Loucy (cell line): ENCODE results near the gene CD207.
"Not testable (repeated sequence)": the region's sequence is repeated elsewhere in the genome, so short reads cannot be mapped to it uniquely, and the experiment has no call there.

ENCODE experiments used
- H2AFZ ChIP-seq: fragments of 200-600 bp; sonication (generic); 2 replicates; pipeline ENCODE4 v1.6.0; 2016; ENCODE audit warnings: antibody characterized with exemption, mild to moderate bottlenecking, low read length, moderate library complexity
- H3F3A ChIP-seq: fragments of 200-600 bp; 2 replicates; pipeline ENCODE4 v1.6.0; 2016; ENCODE audit warnings: antibody characterized with exemption, low read depth, mild to moderate bottlenecking
- H3K27me3 ChIP-seq: fragments of 200-600 bp; sonication (generic); 2 replicates; pipeline ENCODE4 v1.6.1; 2014; ENCODE audit warnings: low read length, mild to moderate bottlenecking; ENCODE audit not compliant: insufficient read depth, poor library complexity, severe bottlenecking
- H3K36me3 ChIP-seq: fragments of 200-600 bp; sonication (generic); 2 replicates; pipeline ENCODE4 v1.6.1; 2016; ENCODE audit warnings: low read length; ENCODE audit not compliant: insufficient read depth
- H3K4me1 ChIP-seq: fragments of 200-600 bp; sonication (generic); 2 replicates; pipeline ENCODE4 v1.5.1; 2014; ENCODE audit warnings: low read length, mild to moderate bottlenecking; ENCODE audit not compliant: insufficient read depth, poor library complexity, severe bottlenecking
- H3K4me2 ChIP-seq: fragments of 200-600 bp; sonication (generic); 2 replicates; pipeline ENCODE4 v1.6.0; 2014; ENCODE audit warnings: antibody characterized with exemption, low read length, low read depth, mild to moderate bottlenecking; ENCODE audit not compliant: poor library complexity, severe bottlenecking
- H3K4me3 ChIP-seq: fragments of 200-600 bp; sonication (generic); 2 replicates; pipeline ENCODE4 v1.5.1; 2014; ENCODE audit warnings: low read length, mild to moderate bottlenecking, mixed read lengths; ENCODE audit not compliant: poor library complexity, severe bottlenecking
- H3K79me2 ChIP-seq: fragments of 200-600 bp; sonication (generic); 2 replicates; pipeline ENCODE4 v1.6.1; 2014; ENCODE audit warnings: low read length; ENCODE audit not compliant: insufficient read depth
- H3K9ac ChIP-seq: fragments of 200-600 bp; sonication (generic); 2 replicates; pipeline ENCODE4 v1.6.0; 2014; ENCODE audit warnings: mild to moderate bottlenecking, low read depth, low read length, moderate library complexity; ENCODE audit not compliant: poor library complexity, severe bottlenecking
- H3K9me2 ChIP-seq: fragments of 200-600 bp; sonication (generic); replicated peaks from 2 replicates; pipeline ENCODE4 v1.6.1; 2016; ENCODE audit warnings: low read depth, low read length, mixed read lengths
- H3K9me3 ChIP-seq: fragments of 200-600 bp; sonication (generic); 2 replicates; pipeline ENCODE4 v1.6.1; 2014; ENCODE audit warnings: mild to moderate bottlenecking, antibody characterized with exemption, low read length, low read depth; ENCODE audit not compliant: insufficient read depth
- H4K20me1 ChIP-seq: fragments of 200-600 bp; sonication (generic); 2 replicates; pipeline ENCODE4 v1.6.0; 2014; ENCODE audit warnings: antibody characterized with exemption, low read length, mild to moderate bottlenecking; ENCODE audit not compliant: insufficient read depth, poor library complexity, severe bottlenecking
- CTCF ChIP-seq: fragments of 200-600 bp; sonication (generic); conservative IDR thresholded peaks from 2 replicates; pipeline ENCODE4 v1.5.1; 2014; ENCODE audit warnings: mild to moderate bottlenecking, antibody characterized with exemption, low read length
- EZH2phosphoT487 ChIP-seq: fragments of 200-600 bp; IDR thresholded peaks from 2 replicates; pipeline ENCODE4 v1.6.1; 2018; ENCODE audit warnings: antibody characterized with exemption, mild to moderate bottlenecking, moderate library complexity, borderline replicate concordance

CD207 gene

DNA sequence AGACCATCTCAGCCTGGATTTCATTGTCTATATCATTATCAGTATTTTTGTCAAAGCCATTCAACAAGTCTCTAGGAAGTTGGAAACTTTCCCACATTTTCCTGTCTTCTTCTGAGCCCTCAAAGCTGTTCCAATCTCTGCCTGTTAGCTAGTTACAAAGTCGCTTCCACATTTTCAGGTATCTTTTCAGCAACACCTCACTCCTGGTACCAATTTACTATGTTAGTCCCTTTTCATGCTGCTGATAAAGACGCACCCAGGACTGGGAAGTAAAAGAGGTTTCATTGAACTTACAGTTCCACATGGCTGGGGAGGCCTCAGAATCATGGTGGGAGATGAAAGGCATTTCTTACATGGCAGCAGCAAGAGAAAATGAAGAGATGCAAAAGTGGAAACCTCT, 35.9 kb downstream of the CD207 start:
- Histone ChIP-seq H3K36me3 (no peaks in the 10 kb centered on the region), H3K4me1 (no peaks in the 10 kb centered on the region), H3K79me2 (no peaks in the 10 kb centered on the region), H3F3A (no peaks in the 10 kb centered on the region), H3K27me3 (no peaks in the 10 kb centered on the region), H4K20me1 (no peaks in the 10 kb centered on the region), H3K9ac (no peak overlapping the region), H2AFZ (no peak overlapping the region), H3K9me2 (no peaks in the 10 kb centered on the region), H3K4me3 (no peak overlapping the region), H3K4me2 (no peak overlapping the region), H3K9me3 (no peaks in the 10 kb centered on the region)
- TF ChIP-seq CTCF (no peak), EZH2phosphoT487 (no peak)

DNA sequence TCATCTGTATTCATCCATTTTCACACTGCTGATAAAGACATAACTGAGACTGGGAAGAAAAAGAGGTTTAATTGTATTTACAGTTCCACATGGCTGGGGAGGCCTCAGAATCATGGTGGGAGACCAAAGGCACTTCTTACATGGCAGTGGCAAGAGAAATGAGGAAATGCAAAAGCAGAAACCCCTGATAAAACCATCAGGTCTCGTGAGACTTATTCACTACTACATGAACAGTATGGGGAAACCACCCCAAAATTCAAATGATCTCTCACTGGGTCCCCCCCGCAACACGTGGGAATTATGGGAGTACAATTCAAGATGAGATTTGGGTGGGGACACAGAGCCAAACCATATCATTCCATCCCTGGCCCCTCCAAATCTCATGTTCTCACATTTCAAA, 37.6 kb downstream of the CD207 start:
- H3K4me2 ChIP-seq, H3K27me3 ChIP-seq, H2AFZ ChIP-seq, H3K9me2 ChIP-seq, H3K36me3 ChIP-seq, H3F3A ChIP-seq, H3K9me3 ChIP-seq, H3K4me3 ChIP-seq, H4K20me1 ChIP-seq, H3K79me2 ChIP-seq, H3K9ac ChIP-seq, H3K4me1 ChIP-seq: not testable (repeated sequence)

DNA sequence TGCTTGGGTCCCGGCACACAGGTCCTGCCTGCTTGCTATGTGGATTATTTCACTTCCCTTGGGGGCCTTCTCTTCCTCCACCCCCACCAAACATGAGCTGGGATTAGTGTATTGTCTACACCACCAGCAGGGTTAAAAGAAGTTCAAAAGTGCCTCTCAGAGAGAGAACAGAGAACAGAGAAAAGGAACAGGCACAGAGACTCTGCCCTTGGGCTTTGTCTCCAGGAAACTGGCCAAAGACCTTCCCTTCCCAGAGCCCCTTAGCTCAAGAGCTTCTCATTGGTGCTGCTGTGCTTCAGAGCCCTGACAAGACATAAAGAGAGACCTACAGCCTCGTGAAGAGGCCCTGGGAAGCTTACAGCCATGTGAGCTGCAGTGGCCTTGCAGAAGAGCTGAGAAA, 38.1 kb downstream of the CD207 start:
- Histone ChIP-seq H3K79me2 (no peaks in the 10 kb centered on the region), H3K4me3 (no peak overlapping the region), H3K27me3 (no peaks in the 10 kb centered on the region), H4K20me1 (no peaks in the 10 kb centered on the region), H2AFZ (no peak overlapping the region), H3F3A (no peaks in the 10 kb centered on the region), H3K9ac (no peak overlapping the region), H3K4me1 (no peaks in the 10 kb centered on the region), H3K36me3 (no peaks in the 10 kb centered on the region), H3K9me3 (no peaks in the 10 kb centered on the region), H3K9me2 (no peaks in the 10 kb centered on the region), H3K4me2 (no peak overlapping the region)
- no peak for TF ChIP-seq CTCF

DNA sequence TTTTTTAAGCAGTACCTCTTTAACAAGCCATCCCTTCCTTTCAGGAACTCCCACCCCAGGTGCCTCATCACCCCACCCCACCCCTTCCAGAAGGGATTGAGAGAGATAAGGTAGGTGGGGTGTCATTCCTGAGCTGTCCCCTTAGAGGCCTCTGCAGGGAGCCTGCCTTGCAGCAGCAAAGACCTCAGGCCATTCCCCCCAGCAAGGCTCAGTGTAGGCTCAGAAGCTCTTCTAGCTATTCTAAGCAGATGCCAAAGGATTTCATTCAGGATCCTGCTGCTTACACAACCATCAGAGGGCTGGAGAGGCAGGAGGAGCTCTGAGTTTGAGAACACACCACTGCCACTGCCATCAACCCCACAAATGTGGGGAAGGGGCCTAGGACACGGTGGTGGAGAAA, 39.4 kb downstream of the CD207 start:
- Histone ChIP-seq H3K4me3 (no peak overlapping the region), H3K4me1 (no peaks in the 10 kb centered on the region), H3K79me2 (no peaks in the 10 kb centered on the region), H3K27me3 (no peaks in the 10 kb centered on the region), H4K20me1 (no peaks in the 10 kb centered on the region), H2AFZ (no peak overlapping the region), H3K9me3 (no peaks in the 10 kb centered on the region), H3K36me3 (no peaks in the 10 kb centered on the region), H3F3A (no peaks in the 10 kb centered on the region), H3K9me2 (no peaks in the 10 kb centered on the region), H3K4me2 (no peak overlapping the region), H3K9ac (no peak overlapping the region)
- TF ChIP-seq EZH2phosphoT487, result no peak
- no peak for TF ChIP-seq CTCF
